ENCODE measurements around the gene NINJ2.

GRCh38 chr12:674272-674781 is 11.1 kb upstream of the NINJ2 start:
- TF ChIP-seq CTCF (conservative IDR thresholded peaks at IDR 0.05) (no peak), ZFX (IDR thresholded peaks at IDR 0.05) (no peak)
